GM18870 (cell line): Measurements from ENCODE around the gene WDR45B.

ENCODE experiments used
- ATAC-seq: cut with Tn5 transposase; IDR thresholded peaks from one replicate; pipeline ENCODE4 v1.9.1; 2021; ENCODE audit warnings: moderate library complexity; ENCODE audit not compliant: unreplicated experiment

WDR45B gene

GRCh38 chr17:82648165-82648668, at the start of gene WDR45B:
TSS of gene WDR45B (minus strand) at chr17:82648444. CDS start at chr17:82648340, 104 bp downstream.
- peak; percentile 58 for ATAC-seq

- no peak for ATAC-seq
Observed at GRCh38 chr17:82697808-82698064, 49.5 kb upstream of the WDR45B start.

- no peak for ATAC-seq
Observed at GRCh38 chr17:82696916-82697807, 48.9 kb upstream of the WDR45B start.

DNA sequence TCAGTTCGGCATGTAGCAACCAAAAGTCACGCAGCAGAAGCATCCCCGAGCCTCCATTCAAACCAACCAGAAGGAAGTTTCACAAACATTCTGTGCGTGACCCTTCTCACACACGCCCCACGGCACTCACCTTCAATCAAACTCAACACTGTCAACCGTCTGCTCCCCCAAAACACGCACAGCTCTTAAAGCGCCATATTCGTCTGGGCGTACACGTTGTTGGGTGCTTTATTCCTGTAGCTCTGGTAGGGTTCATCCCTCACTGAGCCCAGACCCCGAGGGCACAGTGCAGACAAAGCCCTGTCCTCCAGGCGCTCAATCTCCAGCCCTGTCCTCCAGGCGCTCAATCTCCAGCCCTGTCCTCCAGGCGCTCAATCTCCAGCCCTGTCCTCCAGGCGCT, 48.0 kb upstream of the WDR45B start:
- no peak for ATAC-seq

- ATAC-seq = no peak
Observed at GRCh38 chr17:82694647-82695046, 46.4 kb upstream of the WDR45B start.

DNA sequence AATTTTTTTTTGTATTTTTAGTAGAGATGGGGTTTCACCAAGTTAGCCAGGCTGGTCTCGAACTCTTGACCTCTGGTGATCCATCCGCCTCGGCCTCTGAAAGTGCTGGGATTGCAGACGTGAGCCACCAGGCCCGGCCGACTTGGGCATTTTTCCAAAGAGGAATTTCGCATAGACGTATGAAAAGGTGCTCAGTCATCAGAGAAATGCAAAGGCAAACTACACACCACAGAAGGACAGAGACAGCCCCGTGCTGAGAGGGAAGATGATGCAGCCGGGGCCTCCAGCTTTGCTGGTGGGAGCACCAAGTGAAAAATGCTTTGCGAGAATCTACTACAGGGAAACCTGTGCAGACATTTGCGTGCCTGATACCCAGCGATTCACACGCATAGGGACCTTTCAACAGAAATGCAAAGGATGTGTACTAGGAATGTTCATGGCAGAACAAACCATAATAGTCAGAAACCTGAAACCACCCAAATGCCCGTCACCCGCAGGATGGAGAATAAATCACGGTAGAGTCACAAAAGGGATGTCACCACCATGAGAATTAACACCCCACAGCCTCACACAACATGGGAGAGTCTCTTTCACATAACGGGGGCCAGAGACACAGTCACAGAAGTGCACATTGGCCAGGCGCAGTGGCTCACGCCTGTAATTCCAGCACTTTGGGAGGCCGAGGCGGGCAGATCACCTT, 45.1 kb upstream of the WDR45B start:
- no peak for ATAC-seq

DNA sequence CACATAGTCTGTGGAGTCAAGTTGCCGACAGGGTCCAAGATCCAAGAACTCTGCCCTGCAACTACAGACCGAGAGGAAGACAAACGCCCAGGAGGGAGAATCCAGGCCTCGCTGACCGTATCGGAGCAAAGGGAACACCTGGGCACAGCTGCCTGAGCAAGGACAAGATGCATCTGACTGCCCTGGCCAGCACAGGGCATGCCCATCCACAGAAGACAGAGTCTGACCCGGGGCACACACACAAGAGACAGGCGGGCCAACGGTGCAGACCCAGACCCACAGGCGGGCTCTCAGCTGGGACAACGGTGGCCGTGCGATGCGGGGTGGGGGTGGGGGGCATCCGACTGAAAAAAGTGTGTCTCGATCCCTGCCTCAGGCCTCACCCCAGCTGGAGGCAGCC, 44.0 kb upstream of the WDR45B start:
- ATAC-seq = no peak

GRCh38 chr17:82691714-82692113, 43.5 kb upstream of the WDR45B start:
- no peak for ATAC-seq

GRCh38 chr17:82690786-82691489, 42.7 kb upstream of the WDR45B start:
- ATAC-seq = no peak

DNA sequence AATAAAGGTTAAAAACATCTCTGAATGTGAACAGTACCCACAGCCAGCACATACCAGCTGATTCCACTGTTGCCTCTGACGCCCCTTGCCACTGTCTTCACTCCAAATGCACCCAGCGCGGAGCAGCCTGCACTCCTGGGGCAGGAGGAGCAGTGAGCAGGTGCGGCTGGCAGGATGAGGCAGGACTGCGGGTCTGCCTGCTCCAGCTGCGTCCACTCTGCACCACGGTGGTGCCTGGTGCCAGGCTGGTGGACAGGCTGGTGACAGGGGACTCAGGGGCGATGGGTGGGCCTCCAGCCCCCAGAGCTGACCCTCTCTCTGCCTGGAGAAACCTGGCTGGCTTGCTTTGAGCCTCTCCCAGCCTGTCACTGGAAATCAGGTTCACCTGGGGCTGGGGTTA, 40.8 kb upstream of the WDR45B start:
- ATAC-seq = no peak

DNA sequence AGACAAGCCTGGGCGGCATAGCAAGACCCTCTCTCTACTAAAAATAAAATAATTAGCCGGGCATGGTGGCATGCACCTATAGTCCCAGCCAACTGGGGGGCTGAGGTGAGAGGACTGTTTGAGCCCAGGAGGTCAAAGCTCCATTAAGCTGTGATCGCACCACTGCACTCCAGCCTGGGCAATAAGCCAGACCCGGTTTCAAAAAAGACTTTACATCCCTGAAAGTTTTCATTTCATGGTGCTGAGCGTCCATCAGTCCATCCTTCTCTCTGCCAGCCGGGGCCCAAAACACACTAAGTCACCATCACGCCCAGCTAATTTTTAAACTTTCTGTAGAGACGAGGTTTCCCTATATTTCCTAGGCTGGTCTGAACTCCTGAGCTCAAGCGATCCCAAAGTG, 39.6 kb upstream of the WDR45B start:
- ATAC-seq = no peak

DNA sequence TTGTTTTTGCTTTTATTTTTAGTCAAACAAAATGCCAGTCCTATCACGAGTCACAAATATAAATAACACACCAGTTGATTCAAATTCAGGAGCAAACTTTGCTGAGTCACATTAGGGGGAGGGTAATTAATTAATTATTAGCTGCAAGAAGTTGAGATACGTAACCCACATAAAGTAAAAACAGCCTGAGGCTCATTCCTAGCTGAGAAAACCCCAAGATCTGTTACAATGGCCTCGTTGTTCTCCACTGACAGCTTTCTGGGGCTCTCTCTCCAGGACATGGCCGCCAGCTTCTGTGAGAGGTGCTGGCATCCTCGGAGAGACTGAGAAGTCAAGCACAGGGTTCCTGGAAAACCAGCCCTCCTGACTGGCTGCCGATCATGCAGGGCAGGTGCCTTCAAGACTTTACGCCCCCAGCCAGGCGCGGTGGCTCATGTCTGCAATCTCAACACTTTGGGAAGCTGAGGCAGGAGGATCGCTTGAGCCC, 39.2 kb upstream of the WDR45B start:
- no peak for ATAC-seq

- ATAC-seq = no peak
Observed at GRCh38 chr17:82686366-82687324, 38.4 kb upstream of the WDR45B start.

DNA sequence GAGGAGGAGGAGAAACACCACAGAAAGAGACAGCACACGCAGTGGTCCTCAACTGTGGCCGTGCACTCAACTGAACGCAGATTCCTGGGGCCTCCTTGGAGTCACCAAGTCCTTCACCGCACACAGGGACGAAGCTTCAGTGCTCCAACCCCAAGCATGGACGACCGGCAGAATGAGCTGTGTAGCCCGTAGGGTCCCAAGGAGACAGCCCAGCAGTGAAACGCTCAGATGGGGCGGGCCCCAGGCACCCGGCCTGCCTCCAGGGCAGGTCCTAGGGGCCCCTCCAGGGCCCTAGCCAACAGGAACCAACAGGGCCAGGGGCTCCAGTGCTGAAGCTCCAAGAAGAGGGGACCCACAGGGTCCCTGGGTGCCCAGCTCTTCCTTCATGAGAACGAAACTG, 37.0 kb upstream of the WDR45B start:
- no peak for ATAC-seq

DNA sequence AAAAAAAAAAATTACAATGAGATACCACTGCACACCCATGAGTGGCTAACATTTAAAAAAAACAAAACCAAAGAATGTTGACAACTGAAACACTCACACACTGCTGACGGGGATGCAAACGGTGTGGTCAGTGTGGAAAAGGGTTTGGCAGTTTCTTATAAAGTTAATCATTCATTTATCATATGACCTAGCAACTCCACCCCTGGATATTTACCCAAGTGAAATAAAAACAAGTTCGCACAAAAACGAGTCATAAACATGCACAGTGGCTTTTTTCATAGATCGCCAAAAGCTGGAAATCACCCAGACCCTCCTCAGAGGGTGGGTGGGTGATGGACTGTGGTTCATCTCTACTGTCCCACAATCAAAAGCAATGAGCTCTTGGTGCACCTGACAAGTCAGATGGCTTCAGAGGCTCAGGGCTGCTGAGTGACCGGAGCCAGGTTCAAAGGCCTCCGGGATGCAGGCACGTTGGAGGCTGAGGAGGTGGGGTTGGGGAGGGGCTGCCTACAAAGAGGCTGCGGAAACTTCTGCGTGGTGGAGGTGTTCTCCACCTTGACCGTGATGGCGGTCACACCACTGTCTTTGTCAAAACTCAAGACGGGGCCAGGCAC, 36.1 kb upstream of the WDR45B start:
- ATAC-seq = no peak

DNA sequence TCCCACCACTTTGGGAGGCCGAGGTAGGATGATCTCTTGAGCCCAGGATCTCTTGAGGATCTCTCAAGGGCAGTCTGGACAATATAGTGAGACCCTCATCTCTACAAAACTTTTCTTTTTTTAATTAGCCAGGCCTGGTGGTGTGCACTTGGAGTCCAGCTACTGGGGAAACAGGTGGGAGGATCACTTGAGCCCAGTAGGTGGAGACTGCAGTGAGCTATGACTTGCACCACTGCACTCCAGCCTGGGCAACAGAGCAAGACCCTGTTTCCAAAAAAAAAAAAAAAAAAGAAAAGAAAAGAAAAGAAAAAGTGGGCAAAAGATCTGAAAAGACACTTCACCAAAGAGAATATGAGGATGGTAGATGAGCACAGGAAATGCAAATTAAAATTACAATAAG, 35.3 kb upstream of the WDR45B start:
- no peak for ATAC-seq

- no peak for ATAC-seq
Observed at GRCh38 chr17:82681547-82681946, 33.3 kb upstream of the WDR45B start.

- ATAC-seq = no peak
Observed at GRCh38 chr17:82679586-82680465, 31.6 kb upstream of the WDR45B start.

GRCh38 chr17:82678265-82678891, 30.1 kb upstream of the WDR45B start:
- no peak for ATAC-seq
